Measurements from ENCODE around the gene PNLIPRP2.
A peak's percentile ranks its signal among the peaks of the same experiment; 100 is the strongest.

DNA sequence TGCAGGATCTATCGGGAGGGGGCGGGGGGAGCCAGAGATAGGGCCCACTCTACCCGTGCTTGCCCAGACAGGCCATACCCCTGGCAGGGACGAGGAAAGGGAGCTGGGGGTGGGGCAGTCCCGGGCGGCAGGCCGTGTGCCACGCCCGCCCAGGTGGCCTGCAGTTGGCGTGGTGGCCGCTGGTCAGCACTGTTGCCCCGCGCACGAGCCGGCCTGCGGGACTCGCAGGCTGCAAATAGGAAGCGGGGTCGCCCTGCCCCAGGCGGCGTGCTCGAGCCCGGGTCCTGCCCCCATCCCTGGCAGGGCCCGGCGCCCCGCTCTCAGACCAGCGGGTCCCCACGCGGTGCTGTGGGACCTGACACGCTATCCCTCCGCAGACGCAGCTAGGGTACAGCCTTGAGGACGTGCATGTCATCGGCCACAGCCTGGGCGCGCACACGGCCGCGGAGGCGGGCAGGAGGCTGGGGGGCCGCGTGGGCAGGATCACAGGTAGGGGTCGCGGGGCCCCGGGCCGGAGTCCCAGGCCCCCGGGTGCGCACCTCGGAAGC lies 6.7 kb downstream of the PNLIPRP2 start:
- TF ChIP-seq BHLHE40 (IDR thresholded peaks at IDR 0.05; ENCODE audit: low read depth, low read length) (no peak), RFX5 (IDR thresholded peaks at IDR 0.05; ENCODE audit: low read depth, low read length) (no peak), RAD21 (IDR thresholded peaks at IDR 0.05; ENCODE audit: low read length) (peak; percentile 44), SMC3 (IDR thresholded peaks at IDR 0.05; ENCODE audit: low read depth, low read length) (no peak), POLR2A (IDR thresholded peaks at IDR 0.05; ENCODE audit: low read depth, low read length) (no peak)
- TF ChIP-seq, protein P1, sequence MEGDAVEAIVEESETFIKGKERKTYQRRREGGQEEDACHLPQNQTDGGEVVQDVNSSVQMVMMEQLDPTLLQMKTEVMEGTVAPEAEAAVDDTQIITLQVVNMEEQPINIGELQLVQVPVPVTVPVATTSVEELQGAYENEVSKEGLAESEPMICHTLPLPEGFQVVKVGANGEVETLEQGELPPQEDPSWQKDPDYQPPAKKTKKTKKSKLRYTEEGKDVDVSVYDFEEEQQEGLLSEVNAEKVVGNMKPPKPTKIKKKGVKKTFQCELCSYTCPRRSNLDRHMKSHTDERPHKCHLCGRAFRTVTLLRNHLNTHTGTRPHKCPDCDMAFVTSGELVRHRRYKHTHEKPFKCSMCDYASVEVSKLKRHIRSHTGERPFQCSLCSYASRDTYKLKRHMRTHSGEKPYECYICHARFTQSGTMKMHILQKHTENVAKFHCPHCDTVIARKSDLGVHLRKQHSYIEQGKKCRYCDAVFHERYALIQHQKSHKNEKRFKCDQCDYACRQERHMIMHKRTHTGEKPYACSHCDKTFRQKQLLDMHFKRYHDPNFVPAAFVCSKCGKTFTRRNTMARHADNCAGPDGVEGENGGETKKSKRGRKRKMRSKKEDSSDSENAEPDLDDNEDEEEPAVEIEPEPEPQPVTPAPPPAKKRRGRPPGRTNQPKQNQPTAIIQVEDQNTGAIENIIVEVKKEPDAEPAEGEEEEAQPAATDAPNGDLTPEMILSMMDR (conservative IDR thresholded peaks at IDR 0.05; ENCODE audit: low read depth, low read length): peak; percentile 31

Measured in IMR-90 (cell line).